GM18498 (cell line): ENCODE data around the gene CASP8.
"Not testable (repeated sequence)": the region's sequence is repeated elsewhere in the genome, so short reads cannot be mapped to it uniquely, and the experiment has no call there.

Source experiments
- ATAC-seq: cut with Tn5 transposase; IDR thresholded peaks from one replicate; pipeline ENCODE4 v1.9.1; 2021; ENCODE audit warnings: mild to moderate bottlenecking, moderate library complexity; ENCODE audit not compliant: unreplicated experiment

The CASP8 gene

GRCh38 chr2:201267278-201268030, 7.1 kb downstream of the CASP8 start:
- ATAC-seq, result peak; percentile 54

GRCh38 chr2:201269764-201270163, 9.4 kb downstream of the CASP8 start:
- no peak for ATAC-seq

DNA sequence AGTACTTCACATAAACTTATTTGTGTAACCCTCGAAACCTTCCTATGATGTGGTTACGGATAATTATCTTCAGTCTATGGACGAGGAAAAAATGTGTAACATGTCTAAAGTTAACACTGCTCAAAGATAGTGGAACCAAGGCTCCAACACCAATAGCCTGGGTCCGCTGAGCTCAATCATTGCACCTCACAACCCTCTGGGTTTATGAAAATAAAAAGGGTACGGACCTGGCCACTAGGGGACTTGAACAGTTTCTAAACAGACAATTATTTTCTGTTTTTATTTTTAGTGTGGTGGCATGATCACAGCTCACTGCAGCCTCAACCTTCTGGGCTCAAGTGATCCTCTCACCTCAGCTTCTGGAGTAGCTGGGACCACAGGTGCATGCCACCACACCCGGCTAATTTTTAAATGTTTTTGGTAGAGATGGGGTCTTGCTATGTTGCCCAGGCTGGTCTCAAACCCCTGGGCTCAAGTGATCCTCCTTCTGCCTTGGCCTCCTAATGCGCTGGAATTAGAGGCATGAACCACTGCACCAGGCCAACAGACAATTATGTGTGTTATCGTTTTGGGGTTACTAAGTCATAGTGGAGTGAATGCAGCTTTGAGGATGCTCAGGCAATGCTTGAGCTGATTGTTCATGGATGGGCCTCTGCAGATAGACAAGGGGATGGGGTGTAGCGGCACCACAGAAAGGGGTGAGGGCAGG, 10.1 kb downstream of the CASP8 start:
- no peak for ATAC-seq

GRCh38 chr2:201271917-201272316, 11.6 kb downstream of the CASP8 start:
- no peak for ATAC-seq

DNA sequence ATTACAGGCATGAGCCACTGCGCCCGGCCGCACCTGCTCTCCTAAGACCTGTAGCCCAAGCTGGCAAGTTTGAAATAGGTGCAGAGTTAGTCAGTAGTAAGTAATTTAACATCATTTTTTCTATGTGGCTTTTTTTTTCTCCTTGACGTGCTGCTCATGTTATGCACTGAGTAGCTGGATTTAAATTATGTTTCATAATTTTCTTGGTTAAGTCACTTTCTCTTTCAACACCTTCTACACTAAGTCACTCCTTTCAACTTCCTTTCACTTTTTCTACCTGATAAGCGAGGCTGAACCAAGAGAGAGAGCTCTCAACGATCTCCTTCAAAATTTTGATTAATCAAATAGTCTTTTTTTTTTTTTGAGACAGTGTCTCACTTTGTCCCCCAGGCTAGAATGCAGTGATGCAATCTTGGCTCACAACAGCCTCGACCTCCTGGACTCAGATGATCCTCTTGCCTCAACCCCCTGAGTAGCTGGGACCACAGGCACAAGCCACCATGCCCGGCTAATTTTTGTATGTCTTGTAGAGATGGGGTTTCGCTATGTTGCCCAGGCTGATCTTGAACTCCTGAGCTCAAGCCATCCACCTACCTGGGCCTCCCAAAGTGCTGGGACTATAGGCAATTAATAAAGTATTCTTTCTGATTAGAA, 13.1 kb downstream of the CASP8 start:
- no peak for ATAC-seq

DNA sequence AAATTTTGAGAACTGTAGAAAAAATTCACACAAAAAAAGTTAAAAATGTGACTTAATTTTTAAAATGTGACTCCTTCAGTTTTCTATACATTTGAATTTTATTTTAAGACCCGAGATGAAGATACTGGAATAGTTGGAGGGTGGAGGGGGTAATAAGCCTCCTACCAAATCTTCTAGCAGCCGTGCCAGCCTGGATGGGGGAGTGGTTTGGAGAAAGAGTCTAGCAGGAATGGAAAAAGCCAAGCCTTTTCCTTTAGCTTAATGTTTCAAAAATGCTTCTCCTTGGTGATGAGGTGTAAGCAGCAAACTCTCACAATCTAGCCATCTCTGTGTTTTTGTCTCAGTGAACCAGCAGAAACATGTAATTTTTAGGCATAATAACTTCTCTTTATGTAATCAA, 14.7 kb downstream of the CASP8 start:
- ATAC-seq, result no peak

DNA sequence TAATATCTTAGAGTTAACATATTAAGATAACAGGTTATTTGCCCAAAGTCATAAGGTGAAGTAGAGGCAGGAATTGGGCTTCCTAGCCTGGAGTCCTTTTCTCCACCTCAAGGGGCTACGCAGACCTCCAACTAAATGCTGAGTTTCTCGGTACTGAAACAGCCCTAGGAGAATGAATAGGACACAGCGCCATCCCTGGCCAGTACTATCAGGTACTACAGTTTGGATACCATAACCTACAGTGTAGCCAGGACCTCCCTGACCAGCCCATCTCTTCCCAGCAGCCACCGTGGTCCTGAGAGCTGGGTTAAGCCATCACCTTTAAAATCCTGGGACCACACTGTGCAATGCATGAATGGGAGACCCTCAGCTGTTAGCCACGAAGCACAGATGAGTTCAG, 15.7 kb downstream of the CASP8 start:
- ATAC-seq, result no peak

DNA sequence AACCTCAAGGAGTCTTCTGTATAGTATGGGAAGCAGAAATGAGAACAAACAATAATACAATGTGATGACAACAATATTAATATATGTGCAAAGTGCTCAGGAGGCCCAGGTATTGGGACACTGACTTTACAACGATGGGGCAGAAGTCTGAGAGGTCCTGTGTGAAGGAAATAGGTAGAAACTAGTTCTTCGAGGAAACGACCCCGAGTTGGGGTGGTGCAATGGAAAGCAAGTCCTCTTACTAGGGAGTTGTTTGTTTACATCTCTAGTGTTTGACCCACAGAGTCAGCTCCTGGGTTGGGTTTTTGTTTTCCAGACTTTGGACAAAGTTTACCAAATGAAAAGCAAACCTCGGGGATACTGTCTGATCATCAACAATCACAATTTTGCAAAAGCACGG, 16.2 kb downstream of the CASP8 start:
- ATAC-seq, result no peak

DNA sequence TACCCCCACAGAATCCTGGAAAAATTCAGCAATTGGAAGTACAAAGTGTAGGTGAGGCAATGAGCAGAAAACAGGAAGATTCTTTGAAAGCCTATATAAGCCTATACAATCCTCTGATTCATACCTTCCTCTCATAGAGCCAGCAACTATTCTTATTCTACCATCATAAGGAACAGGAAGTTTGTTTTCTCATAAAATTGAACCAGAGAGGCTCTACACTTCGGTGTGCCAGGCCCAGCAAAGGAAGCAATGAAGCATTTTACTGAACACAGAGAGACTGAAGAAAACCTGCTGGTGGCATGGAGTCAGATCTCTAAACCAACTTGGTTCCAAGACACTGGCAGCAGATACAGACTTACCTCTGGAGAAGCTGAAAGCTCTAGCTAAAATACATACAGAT, 18.7 kb downstream of the CASP8 start:
- no peak for ATAC-seq

- ATAC-seq, result no peak
These were observed 20.1 kb downstream of the CASP8 start for GRCh38 chr2:201280191-201281040.

- ATAC-seq, result no peak
These were observed 25.2 kb downstream of the CASP8 start for GRCh38 chr2:201285499-201285898.

GRCh38 chr2:201290457-201291148, 30.3 kb downstream of the CASP8 start:
- ATAC-seq, result not testable (repeated sequence)

DNA sequence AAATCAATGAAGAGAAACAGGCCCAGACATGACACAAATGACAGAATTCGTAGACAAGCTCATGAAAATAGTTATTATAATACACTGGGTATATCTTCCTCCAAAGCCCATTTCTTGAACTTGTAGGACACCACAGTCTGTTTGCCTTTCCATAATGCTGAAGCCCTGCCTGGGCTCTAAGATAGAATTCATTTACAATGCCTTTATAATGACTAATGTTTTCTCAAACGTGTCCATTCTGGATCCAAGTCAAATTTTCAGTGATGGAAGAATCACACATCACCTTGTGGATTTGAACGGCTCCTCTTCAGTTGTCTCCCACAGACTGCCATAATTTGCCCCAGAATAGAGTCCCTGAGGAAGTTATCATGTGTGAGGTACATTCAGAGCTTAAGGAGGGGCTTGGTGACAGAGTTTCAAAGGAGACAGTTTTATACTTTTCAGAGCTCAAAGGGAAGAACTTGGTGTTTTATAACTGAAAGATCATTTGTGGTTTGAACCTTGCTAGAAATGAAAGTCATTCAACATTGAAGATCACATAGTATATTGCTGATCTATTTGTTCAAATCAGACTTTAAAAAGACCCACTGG, 38.2 kb downstream of the CASP8 start:
- no peak for ATAC-seq

- ATAC-seq, result not testable (repeated sequence)
These were observed 39.6 kb downstream of the CASP8 start for GRCh38 chr2:201299929-201300328.

DNA sequence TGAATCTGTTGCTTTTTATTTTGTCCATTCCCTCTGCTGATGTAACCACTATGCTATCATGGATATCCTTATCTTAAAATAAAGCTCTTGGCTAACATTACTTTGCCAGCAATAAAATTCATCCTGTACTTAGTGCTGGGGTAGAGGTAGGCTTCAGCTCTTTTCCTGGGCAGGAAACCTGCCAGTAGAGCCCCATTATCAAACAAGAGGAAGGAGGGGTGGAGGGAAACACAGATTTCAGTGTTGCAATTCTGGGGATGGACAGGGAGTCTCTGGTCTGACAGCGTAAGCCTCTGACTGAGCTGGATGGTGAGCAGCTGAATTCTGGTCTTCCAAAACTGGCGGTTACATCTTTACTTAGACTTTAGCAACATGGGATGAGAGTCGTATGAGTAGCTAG, 47.5 kb downstream of the CASP8 start:
- no peak for ATAC-seq

DNA sequence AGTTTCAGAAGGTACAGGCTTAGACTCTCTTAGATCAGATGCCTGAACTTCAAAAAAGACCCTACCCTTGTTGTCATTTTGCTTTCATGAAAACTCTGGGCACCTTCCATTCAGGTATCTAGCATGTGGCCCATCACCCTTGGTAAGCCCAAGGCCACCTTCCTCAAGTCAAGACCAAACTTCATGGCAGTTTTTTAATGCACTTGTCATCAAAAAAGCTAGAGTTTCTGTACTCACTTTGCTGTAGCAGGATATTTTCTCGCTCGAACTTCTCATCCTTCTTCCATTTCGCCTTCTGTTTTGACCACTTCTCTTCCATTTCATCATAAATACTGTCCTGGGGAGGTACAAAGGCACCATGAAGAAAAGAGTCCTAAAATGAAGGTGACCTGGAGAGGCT, 48.6 kb downstream of the CASP8 start:
- no peak for ATAC-seq

- no peak for ATAC-seq
These were observed 53.0 kb downstream of the CASP8 start for GRCh38 chr2:201313362-201313761.

DNA sequence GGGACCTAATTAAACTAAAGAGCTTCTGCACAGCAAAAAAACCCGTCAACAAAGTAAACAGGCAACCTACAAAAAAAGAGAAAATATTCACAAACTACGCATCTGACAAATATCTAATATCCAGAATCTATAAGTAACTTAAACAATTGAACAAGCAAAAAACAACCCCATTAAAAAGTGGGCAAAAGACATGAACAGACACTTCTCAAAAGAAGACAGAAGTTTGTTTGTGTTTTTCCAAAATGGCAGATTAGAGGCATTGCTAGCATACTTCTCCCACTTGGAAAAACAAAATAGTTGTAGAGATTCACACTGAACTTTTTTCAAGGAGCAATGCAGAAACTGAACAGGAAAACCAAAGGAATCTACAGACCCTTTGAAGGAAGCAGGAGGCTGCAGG, 59.2 kb downstream of the CASP8 start:
- no peak for ATAC-seq

DNA sequence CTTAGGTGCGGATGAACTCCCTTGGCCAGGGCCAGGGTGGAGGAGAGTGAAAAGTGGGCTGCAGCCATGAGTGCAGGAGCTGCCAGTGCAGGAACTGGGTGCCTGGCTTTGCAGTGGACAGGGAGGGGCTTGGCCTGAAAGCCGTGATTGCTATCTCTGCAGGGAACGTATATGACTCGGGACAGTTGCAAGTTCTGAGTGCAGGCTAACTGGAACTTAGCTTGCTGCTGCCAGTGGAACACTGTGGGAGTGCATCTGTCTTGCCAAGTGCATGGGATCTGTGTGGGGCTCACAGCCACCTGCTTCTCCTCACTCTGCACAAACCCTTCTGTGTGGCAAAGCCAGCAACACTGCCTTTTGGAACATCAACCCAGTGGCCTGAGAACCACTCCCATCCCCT, 59.9 kb downstream of the CASP8 start:
- no peak for ATAC-seq

DNA sequence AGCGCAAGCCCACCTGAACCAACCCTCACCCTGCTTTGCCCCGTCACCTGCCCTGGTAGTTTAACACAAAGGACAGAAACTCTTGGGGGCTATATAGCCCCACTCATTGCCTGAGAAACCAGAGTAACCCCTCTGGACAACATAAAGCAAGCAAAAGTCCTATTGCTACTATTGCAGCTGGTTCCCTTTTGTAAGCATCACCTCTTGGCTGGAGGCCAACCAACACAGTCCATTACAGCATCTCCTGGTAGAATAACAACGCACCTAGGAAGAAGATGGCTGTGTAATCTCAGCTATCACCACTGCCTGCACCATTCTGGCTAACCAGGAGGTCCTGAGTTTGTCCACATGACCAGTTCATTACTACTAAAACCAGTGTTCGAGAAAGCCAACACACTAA, 60.4 kb downstream of the CASP8 start:
- ATAC-seq, result no peak
